Prostate gland (tissue), 2 donors: ENCODE results near the gene TBL1X. TPM values are rescaled to one million over a fixed set of nuclear protein-coding genes. Genes with fewer than 3 reads are reported as not detected.

Source experiments
- DNase-seq: peaks from one replicate; pipeline ENCODE4 v3.0.0-alpha.2; 2019; ENCODE audit warnings: low spot score
- H3K27ac ChIP-seq, 2 donors: fragments of 200-600 bp; sonication (generic); 2 replicates each; pipeline ENCODE4 v1.5.1; 2017 to 2019
- H3K27me3 ChIP-seq: fragments of 200-600 bp; sonication (generic); replicated peaks from 2 replicates; pipeline ENCODE4 v1.5.1; 2019; ENCODE audit not compliant: insufficient read depth
- H3K36me3 ChIP-seq, 2 donors: fragments of 200-600 bp; sonication (generic); 1 replicate in 1 of 2; 2 replicates in 1 of 2; pipeline versions ENCODE4 v1.5.1 to v1.8.1; 2017 to 2019
- H3K4me1 ChIP-seq: fragments of 200-600 bp; sonication (generic); replicated peaks from 2 replicates; pipeline ENCODE4 v1.5.1; 2019
- H3K4me3 ChIP-seq, 2 donors: fragments of 200-600 bp; sonication (generic); 2 replicates each; pipeline ENCODE4 v1.5.1; 2017 to 2019
- H3K9me3 ChIP-seq: fragments of 200-600 bp; sonication (generic); 2 replicates; pipeline ENCODE4 v1.5.1; 2017
- POLR2A ChIP-seq: fragments of 450-650 bp; IDR thresholded peaks from one replicate; pipeline ENCODE4 v1.6.1; 2016; ENCODE audit warnings: antibody characterized with exemption, mild to moderate bottlenecking
- POLR2AphosphoS5 ChIP-seq: sonication (generic); formaldehyde crosslinking; IDR thresholded peaks from one replicate; pipeline ENCODE4 v1.6.1; 2017; ENCODE audit warnings: antibody characterized with exemption
- WGBS: methylation state at CpG from one replicate; pipeline ENCODE4 v1.1.5; 2018; 5-methylcytosine and 5-hydroxymethylcytosine counted together
- intact Hi-C: fragments of 100-400 bp; cut with DNase I; formaldehyde crosslinking; loops from one replicate; pipeline ENCODE4 v1.14.2; 2022
- total RNA-seq, 2 donors: library from RNA; depleted of rRNA; stranded (reverse); fragments of >200 nt; gene quantifications; one replicate each; pipeline ENCODE4 v1.1.0, GENCODE V29; 2016
- TF ChIP-seq, protein P1 (sequence below), 4 experiments: fragments of 200-600 bp in 2 of 4; fragments of 450-650 bp in 2 of 4; sonication (generic) in 2 of 4; IDR thresholded peaks; 1 replicate in 3 of 4; 2 replicates in 1 of 4; pipeline ENCODE4 v1.5.1; 2016 to 2019; ENCODE audit warnings: antibody characterized with exemption in 4 of 4, mild to moderate bottlenecking in 2 of 4, moderate library complexity in 2 of 4

Gene TBL1X
- total RNA-seq, 2 donors from 2014 or later, result 23.2 to 76.9 TPM

DNA sequence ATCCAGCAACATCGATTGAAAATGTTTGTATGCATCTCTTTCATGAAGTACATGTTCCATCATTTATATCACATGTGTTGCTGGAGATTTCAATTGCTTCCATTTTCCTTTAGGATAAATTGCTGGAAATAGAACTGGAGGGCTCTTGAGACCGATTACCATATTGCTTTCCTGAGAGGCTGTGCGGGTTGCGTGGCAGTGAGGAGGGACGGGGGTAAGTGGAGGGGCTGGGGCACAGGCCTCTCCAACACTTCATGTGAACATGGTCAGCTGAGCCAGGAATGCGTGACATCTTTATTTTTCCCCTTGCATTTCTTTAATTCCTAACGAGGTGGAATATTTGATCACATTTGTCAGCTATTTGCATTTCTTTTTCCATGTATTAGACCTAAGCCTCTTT is 144.6 kb downstream of the TBL1X start:
- Histone ChIP-seq H3K4me3 (no peak overlapping the region), H3K4me1 (no peaks in the 10 kb centered on the region), H3K27me3 (no peaks in the 10 kb centered on the region), H3K27ac (no peak overlapping the region), H3K36me3 (no peaks in the 10 kb centered on the region), H3K9me3 (no peaks in the 10 kb centered on the region)
- WGBS, result 91% methylated on average over 7 of the region's 7 CpGs
- DNase-seq, result no peak
- no peak for TF ChIP-seq POLR2AphosphoS5
- no peak for TF ChIP-seq POLR2A
- TF ChIP-seq, protein P1, sequence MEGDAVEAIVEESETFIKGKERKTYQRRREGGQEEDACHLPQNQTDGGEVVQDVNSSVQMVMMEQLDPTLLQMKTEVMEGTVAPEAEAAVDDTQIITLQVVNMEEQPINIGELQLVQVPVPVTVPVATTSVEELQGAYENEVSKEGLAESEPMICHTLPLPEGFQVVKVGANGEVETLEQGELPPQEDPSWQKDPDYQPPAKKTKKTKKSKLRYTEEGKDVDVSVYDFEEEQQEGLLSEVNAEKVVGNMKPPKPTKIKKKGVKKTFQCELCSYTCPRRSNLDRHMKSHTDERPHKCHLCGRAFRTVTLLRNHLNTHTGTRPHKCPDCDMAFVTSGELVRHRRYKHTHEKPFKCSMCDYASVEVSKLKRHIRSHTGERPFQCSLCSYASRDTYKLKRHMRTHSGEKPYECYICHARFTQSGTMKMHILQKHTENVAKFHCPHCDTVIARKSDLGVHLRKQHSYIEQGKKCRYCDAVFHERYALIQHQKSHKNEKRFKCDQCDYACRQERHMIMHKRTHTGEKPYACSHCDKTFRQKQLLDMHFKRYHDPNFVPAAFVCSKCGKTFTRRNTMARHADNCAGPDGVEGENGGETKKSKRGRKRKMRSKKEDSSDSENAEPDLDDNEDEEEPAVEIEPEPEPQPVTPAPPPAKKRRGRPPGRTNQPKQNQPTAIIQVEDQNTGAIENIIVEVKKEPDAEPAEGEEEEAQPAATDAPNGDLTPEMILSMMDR (IDR thresholded peaks at IDR 0.05), result no peak
- intact Hi-C loops, result no loop called here

DNA sequence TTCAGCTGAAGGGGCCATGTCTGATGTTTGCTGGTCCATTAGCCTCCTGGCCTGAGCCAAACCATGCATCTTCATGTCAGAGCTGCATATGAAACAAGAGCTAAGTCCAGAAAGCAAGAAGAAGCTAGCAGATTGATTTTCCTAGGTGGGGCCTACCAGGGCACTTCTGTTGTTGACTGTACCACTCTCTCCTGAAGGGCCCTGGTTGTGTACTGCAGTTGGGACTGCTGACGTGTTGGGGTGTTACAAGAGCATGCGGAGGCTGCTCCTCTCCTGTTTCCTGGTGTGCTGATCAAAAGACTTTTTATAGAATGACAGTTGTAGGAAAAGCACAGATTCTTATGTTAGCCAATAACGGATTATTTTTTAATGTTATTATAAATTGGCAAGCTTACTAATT is 145.1 kb downstream of the TBL1X start:
- Histone ChIP-seq H3K36me3 (no peaks in the 10 kb centered on the region), H3K4me1 (no peaks in the 10 kb centered on the region), H3K4me3 (no peak overlapping the region), H3K27me3 (no peaks in the 10 kb centered on the region), H3K27ac (no peak overlapping the region), H3K9me3 (no peaks in the 10 kb centered on the region)
- intact Hi-C loops, result no loop called here
- TF ChIP-seq, protein P1 (IDR thresholded peaks at IDR 0.05), result no peak
- TF ChIP-seq POLR2A, result no peak
- no peak for TF ChIP-seq POLR2AphosphoS5
- no peak for DNase-seq
- 61% methylated on average over 3 of the region's 3 CpGs for WGBS

DNA sequence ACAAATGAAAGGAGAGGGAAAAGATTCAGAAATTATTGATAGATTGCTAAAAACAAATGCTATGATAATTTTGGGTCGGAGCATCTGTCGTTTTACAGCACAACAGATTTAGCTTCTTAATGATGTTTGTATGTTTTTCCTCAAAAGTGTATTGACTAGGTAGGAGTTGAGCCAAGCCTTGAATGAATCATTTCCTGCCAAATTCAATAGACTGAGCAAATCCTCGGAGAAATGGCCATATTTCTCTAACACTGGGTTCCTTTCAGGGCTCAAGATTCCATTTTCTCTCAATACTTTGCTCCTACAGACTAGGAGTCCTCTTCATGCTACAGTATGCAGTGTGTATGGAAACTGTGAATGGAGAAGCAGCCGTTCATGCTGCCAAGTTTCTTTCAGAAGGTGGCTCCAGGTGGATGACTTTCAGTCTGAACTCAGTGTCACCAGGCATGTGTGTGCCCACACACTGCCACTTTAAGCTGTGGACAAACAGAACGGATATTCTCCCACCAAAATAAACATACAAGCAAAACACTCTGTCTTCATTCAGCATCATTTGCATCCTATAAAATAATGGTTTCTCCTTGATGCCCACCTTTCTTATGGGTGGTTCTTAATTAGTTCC is 146.0 kb downstream of the TBL1X start:
- H3K27ac ChIP-seq, result no peak overlapping the region
- no peaks in the 10 kb centered on the region for H3K36me3 ChIP-seq
- no peak overlapping the region for H3K4me3 ChIP-seq
- WGBS, result 17% methylated on average over 5 of the region's 5 CpGs
- no peaks in the 10 kb centered on the region for H3K27me3 ChIP-seq
- intact Hi-C loops, result no loop called here
- TF ChIP-seq, protein P1 (IDR thresholded peaks at IDR 0.05), result no peak
- H3K9me3 ChIP-seq, result no peaks in the 10 kb centered on the region
- no peaks in the 10 kb centered on the region for H3K4me1 ChIP-seq
- DNase-seq, result no peak

DNA sequence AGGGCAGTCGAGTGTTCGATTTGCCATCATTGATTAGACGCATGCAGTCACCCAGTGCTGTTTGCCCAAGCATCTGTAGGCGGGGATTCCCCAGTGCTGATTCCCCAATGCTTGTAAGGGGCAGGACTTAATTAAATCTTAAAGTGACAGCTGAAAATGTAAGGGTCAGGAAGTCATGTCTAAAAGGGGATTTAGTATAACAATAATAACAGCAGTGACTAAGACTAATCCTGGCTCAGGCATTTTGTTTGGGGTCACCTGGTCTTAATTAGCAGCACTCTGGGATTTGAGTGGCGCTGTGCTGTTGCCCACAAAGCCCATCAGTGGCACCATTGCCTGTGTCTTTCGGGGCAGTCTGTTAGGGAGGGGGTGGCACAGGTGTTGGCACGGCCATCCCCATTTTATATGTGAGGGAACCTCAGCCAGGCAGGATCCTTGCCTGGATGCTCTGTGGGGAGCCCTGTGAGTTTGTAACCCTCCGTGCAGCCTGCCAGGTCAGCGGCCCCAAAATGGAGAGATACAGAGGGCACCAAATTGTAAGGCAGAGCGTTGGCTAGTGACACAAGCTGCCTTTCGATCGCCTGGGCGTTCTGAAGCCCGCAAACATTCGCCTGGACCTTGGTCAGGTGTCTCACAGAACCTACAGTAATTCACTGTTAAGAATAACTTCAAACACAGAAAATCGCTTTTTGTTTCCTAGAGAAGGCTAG is 146.7 kb downstream of the TBL1X start:
- WGBS, result 87% methylated on average over 16 of the region's 16 CpGs

More for the DNA sequence above, 146.7 kb downstream of the TBL1X start:
- Histone ChIP-seq H3K9me3 (no peaks in the 10 kb centered on the region), H3K27me3 (no peaks in the 10 kb centered on the region), H3K4me1 (no peaks in the 10 kb centered on the region), H3K4me3 (no peak overlapping the region), H3K27ac (no peak overlapping the region), H3K36me3 (no peaks in the 10 kb centered on the region)
- intact Hi-C loops, result no loop called here
- DNase-seq, result no peak
- TF ChIP-seq POLR2A, result no peak
- TF ChIP-seq POLR2AphosphoS5, result no peak
- TF ChIP-seq, protein P1 (IDR thresholded peaks at IDR 0.05), result no peak
